GM21381 (cell line): Measurements from ENCODE around the gene GBE1.

Experiments
- ATAC-seq: cut with Tn5 transposase; IDR thresholded peaks from one replicate; pipeline ENCODE4 v1.9.1; 2021; ENCODE audit warnings: mild to moderate bottlenecking, moderate library complexity; ENCODE audit not compliant: unreplicated experiment

GBE1 gene

DNA sequence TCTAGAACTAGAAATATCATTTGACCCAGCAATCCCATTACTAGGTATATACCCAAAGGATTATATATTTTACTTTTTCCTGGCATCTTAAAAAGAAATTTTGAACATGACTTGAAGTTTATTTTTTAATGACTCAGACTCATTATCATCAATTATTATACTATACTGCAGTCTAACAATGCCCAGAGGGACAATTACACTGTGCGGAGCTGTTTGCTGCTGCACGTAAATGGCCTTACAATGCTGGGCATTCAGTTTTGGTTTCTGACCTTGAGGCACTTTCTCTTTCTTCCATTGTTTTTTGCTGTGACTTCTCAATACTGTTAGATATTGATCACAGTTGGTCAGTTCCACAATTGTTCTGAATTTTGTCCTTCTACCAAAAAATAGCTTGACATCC lies 128.8 kb downstream of the GBE1 start:
- ATAC-seq: no peak

- ATAC-seq: no peak
Observed at GRCh38 chr3:81624756-81625155, 136.7 kb downstream of the GBE1 start.

- no peak for ATAC-seq
Observed at GRCh38 chr3:81622395-81622794, 139.1 kb downstream of the GBE1 start.

DNA sequence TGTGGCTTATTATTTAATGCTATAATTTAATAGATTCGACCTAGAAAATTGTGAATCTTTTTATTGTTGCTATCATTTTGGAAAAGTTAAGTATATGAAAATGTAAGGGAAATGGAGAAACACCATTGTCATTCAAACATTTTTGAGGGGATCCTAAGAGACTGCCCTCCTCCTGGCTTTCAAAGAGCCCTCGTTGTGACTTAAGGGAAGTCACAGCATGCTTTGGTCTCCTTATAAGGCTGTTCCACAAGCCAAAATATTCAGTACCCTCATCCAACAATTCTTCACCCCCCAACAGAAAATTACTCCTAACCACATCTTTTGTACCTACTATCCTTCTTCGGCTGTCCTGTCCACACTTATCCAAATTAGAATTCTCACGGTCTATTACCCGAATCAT lies 140.2 kb downstream of the GBE1 start:
- ATAC-seq: no peak

DNA sequence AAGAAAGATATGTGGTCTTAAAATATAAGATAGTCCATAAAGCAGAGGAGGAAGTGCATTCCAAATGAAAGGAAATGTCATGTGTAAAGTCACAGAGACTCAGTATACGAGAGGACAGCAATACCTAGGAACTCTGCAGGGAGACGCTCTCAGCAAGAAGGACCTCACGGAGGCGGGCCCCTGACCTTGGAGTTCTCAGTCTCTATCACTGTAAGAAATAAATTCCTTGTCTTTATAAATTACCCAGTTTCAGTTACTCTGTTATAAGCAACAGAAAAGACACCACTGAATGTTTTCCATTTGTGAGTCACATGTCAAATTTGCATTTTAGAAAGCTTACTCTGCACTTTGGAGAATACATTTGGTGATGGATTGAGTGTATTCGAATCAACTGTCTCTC lies 140.6 kb downstream of the GBE1 start:
- no peak for ATAC-seq

GRCh38 chr3:81612768-81613167 lies 148.7 kb downstream of the GBE1 start:
- no peak for ATAC-seq

DNA sequence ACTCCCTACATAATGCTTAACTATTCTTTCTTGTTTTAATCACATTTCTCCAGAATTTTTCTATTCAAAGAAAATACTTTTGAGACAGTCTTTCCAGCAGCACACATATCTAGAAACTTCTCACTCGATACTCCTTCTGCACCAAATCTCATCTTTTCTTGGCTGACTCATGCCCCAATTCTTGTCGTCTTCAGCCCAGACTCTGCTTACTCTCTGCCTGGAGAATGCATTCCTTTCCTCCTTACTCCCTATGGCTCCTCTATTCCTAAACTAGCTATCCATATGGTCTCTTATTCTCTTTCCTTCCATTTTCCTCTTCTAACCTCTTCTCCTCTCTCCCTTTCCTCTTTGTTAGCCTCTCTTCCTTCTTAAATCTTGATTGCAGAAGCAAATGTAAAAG lies 158.7 kb downstream of the GBE1 start:
- no peak for ATAC-seq

DNA sequence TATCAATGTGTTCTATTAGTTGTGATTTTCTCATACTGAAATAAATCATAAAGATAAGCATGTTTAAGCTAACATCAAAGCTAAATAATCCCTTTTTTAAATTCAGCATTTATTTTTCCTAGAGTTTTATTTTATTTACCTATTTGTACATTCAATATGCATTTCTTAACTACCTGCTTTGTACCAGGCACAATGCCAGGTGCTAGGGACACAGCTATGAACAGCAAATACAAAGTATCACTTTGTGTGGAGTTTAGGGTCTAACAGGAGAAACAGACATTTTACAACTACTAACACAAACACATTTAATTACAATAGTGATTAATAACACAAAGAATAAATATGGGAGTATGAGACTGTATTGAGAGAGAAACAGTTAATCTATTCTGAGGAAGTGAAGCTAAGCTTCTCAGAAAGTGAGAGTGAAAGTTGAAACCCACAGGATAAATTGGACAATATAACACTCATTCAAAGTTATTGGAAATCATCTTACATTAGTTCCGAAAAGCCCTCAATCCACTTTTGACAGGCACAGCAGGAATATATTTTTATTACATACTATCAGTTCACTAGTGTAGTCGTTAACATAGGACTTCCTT lies 159.6 kb downstream of the GBE1 start:
- ATAC-seq: no peak

DNA sequence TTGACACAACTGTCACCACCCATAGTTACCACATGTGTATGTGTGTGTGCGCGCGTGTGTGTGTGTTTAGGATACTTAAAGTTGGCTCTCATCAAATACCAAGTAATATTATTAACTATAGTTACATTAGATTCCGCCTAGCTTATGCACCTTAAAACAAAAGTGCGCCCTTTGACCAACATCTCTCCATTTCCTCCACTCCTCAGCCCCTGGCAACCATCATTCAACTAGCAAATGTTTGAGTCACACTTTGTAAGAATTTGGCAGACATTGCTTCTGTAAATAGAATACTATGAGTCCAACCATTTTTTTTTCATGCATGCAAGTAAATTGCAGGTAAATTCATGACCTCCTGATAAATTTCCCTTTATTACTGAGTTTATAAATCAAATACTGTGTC lies 169.3 kb downstream of the GBE1 start:
- no peak for ATAC-seq

- no peak for ATAC-seq
Observed at GRCh38 chr3:81585937-81586336, 175.5 kb downstream of the GBE1 start.

- no peak for ATAC-seq
Observed at GRCh38 chr3:81585056-81585455, 176.4 kb downstream of the GBE1 start.

GRCh38 chr3:81581966-81582599 lies 179.4 kb downstream of the GBE1 start:
- ATAC-seq: peak; percentile 84

GRCh38 chr3:81580355-81580754 lies 181.1 kb downstream of the GBE1 start:
- no peak for ATAC-seq

DNA sequence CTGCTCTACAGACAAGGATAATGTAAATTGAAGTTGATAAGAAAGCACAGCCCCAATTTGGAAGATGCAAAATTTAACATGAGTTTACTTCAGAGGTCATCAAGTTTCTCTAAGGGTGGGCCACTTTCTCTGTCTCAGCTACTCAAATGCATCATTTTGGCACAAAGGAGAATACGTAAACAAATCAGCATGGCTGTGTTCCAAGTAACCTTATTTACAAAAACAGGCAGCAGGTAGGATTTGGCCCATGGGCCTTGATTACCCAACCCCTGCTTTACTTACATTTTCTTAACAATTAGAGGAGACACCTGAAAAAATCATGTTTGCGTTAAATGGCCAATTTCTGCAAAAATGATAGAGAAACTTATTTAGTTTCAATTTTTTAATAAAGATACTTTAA lies 181.7 kb downstream of the GBE1 start:
- no peak for ATAC-seq

- no peak for ATAC-seq
Observed at GRCh38 chr3:81572201-81572756, 189.2 kb downstream of the GBE1 start.

GRCh38 chr3:81568378-81568777 lies 193.1 kb downstream of the GBE1 start:
- no peak for ATAC-seq

GRCh38 chr3:81565041-81565440 lies 196.4 kb downstream of the GBE1 start:
- ATAC-seq: no peak

- ATAC-seq: no peak
Observed at GRCh38 chr3:81558106-81558505, 203.3 kb downstream of the GBE1 start.

- ATAC-seq: no peak
Observed at GRCh38 chr3:81554801-81555200, 206.6 kb downstream of the GBE1 start.

- ATAC-seq: peak; percentile 73
Observed at GRCh38 chr3:81554388-81554787, 207.1 kb downstream of the GBE1 start.

- no peak for ATAC-seq
Observed at GRCh38 chr3:81550415-81550814, 211.0 kb downstream of the GBE1 start.

GRCh38 chr3:81549831-81550230 lies 211.6 kb downstream of the GBE1 start:
- ATAC-seq: no peak

DNA sequence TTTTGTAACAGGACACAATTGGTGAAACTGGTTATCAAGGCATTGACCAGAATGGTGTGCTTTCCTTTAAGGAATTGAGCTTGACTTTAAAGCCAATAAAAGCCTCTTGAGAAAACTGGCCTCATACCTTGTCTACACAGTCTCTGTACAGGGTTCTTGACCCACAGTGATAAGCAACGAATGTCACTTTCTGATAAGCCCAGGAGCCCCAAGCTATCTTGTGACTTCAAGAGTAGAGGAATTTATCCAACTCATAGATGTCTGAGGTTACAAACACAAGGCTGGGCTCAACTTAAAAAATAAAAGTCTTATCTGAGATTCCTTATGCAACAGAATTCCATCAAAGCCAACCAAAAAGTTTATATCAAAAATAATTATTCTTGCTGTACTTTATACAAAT lies 212.1 kb downstream of the GBE1 start:
- no peak for ATAC-seq
